Measurements from ENCODE around the gene APOL6.

The APOL6 gene

GRCh38 chr22:35649636-35650250 lies 1.5 kb downstream of the APOL6 start:
- peak overlapping the region; percentile 49 for H3K4me3 ChIP-seq (ENCODE audit: low read depth, low read length)
- no peak for TF ChIP-seq CTCF (IDR thresholded peaks at IDR 0.05; ENCODE audit: borderline replicate concordance, insufficient read depth, low read depth, low read length)

DNA sequence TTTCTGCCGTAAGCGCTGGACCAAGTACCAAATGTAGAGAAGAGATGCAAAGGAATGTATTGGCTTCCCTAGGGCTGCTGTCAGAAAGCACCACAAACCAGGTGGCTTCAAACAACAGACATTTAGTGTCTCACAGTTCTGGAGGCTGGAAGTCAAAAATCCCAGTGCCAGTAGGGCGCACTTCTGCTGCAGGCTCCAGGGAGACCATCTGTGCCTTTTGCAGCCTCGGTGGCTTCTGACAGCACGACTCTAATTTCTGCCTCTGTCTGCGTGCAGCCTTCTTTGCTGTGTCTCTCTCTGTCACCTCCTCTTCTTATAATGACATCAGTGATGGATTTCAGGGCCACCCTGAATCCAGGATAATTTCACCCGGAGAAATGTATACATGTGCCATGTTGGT lies 2.8 kb downstream of the APOL6 start:
- TF ChIP-seq CTCF (IDR thresholded peaks at IDR 0.05; ENCODE audit: borderline replicate concordance, insufficient read depth, low read depth, low read length), result no peak
- no peak overlapping the region for H3K4me3 ChIP-seq (ENCODE audit: low read depth, low read length)

DNA sequence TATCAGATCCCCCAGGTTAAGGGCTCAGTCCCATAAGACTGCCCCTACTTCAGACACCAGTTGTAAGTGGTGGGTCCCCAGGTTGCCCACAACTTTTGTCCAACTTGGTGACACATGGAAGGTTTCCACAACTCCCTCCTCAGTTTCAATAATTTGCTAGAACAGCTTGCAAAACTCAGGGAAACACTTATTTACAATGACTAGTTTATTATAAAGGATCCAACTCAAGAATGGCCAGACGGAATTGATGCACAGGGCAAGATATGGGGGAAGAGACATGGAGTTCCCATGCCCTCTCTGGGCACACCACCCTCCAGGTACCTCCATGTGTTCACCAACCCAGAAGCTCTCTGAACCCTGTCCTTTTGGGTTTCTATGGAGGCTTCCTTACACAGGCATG lies 5.6 kb downstream of the APOL6 start:
- TF ChIP-seq CTCF (IDR thresholded peaks at IDR 0.05; ENCODE audit: borderline replicate concordance, insufficient read depth, low read depth, low read length), result no peak
- H3K4me3 ChIP-seq (ENCODE audit: low read depth, low read length), result no peak overlapping the region

GRCh38 chr22:35656284-35656752 lies 8.1 kb downstream of the APOL6 start:
- no peak for TF ChIP-seq CTCF (IDR thresholded peaks at IDR 0.05; ENCODE audit: borderline replicate concordance, insufficient read depth, low read depth, low read length)
- no peak overlapping the region for H3K4me3 ChIP-seq (ENCODE audit: low read depth, low read length)

- no peak overlapping the region for H3K4me3 ChIP-seq (ENCODE audit: low read depth, low read length)
- TF ChIP-seq CTCF (IDR thresholded peaks at IDR 0.05; ENCODE audit: borderline replicate concordance, insufficient read depth, low read depth, low read length), result no peak
Observed at GRCh38 chr22:35657571-35658312, 9.5 kb downstream of the APOL6 start.

- no peak overlapping the region for H3K4me3 ChIP-seq (ENCODE audit: low read depth, low read length)
- no peak for TF ChIP-seq CTCF (IDR thresholded peaks at IDR 0.05; ENCODE audit: borderline replicate concordance, insufficient read depth, low read depth, low read length)
Observed at GRCh38 chr22:35660291-35661127, 12.3 kb downstream of the APOL6 start.

Data from GM12875 (cell line).